NK-92 treated with Interleukin-12 subunit alpha and Interleukin-12 subunit beta, amount 100 ng/mL, for 24 hours (cell line): ENCODE results near the gene RPL10A.
"Not testable (repeated sequence)": the region's sequence is repeated elsewhere in the genome, so short reads cannot be mapped to it uniquely, and the experiment has no call there.

Experiments used
- DNase-seq: peaks from one replicate; lab custom pipeline; 2025; lab: John Stamatoyannopoulos, UW

Gene RPL10A

GRCh38 chr6:35512006-35512405, 43.8 kb downstream of the RPL10A start:
- DNase-seq = no peak

GRCh38 chr6:35512740-35513139, 44.5 kb downstream of the RPL10A start, which contains the start of gene TULP1:
TSS of gene TULP1 (minus strand) at chr6:35512896. CDS start at chr6:35512858, 38 bp downstream.
- DNase-seq = no peak

- DNase-seq = no peak
Observed at GRCh38 chr6:35514587-35514986, 46.4 kb downstream of the RPL10A start.

- DNase-seq = not testable (repeated sequence)
Observed at GRCh38 chr6:35515939-35516338, 47.7 kb downstream of the RPL10A start.

- DNase-seq = no peak
Observed at GRCh38 chr6:35516712-35517111, 48.5 kb downstream of the RPL10A start.

- DNase-seq = not testable (repeated sequence)
Observed at GRCh38 chr6:35517978-35518377, 49.8 kb downstream of the RPL10A start.

GRCh38 chr6:35518566-35519312, 50.5 kb downstream of the RPL10A start:
- DNase-seq = no peak

- no peak for DNase-seq
Observed at GRCh38 chr6:35519313-35520015, 51.3 kb downstream of the RPL10A start.
